GM12873 (cell line): ENCODE data around the gene NOXA1.

Experiments
- CTCF ChIP-seq: IDR thresholded peaks from 2 replicates; pipeline ENCODE4 v1.5.1; 2012; ENCODE audit warnings: low read depth, mild to moderate bottlenecking, moderate library complexity, low read length, control low read depth; ENCODE audit not compliant: insufficient read depth; ENCODE audit errors: missing control alignments

Gene NOXA1

GRCh38 chr9:137437691-137438590, 14.7 kb downstream of the NOXA1 start:
- TF ChIP-seq CTCF, result no peak

- TF ChIP-seq CTCF, result no peak
Observed at GRCh38 chr9:137438591-137439157, 15.5 kb downstream of the NOXA1 start.

- TF ChIP-seq CTCF, result no peak
Observed at GRCh38 chr9:137439158-137439714, 16.0 kb downstream of the NOXA1 start.

GRCh38 chr9:137441289-137441934, 18.2 kb downstream of the NOXA1 start, which contains the start of gene ENTPD8:
Gene ENTPD8, minus strand, starts transcription at chr9:137441357. Its CDS starts 3,072 bp downstream, at chr9:137438285.
- no peak for TF ChIP-seq CTCF

GRCh38 chr9:137441935-137442321, 18.7 kb downstream of the NOXA1 start:
- TF ChIP-seq CTCF, result no peak

GRCh38 chr9:137444106-137444790, 21.1 kb downstream of the NOXA1 start:
- peak; percentile 17 for TF ChIP-seq CTCF
